ENCODE data around the gene NFATC2.

Gene NFATC2

GRCh38 chr20:51542571-51543421 lies at the start of gene NFATC2:
Gene NFATC2 (minus strand): TSS chr20:51542719. CDS start chr20:51542499, 220 bp downstream.
- DNase-seq (ENCODE audit: low read depth, low spot score), result no peak

GRCh38 chr20:51591871-51592270 lies 49.4 kb upstream of the NFATC2 start:
- DNase-seq (ENCODE audit: low read depth, low spot score), result no peak

GRCh38 chr20:51588762-51589161 lies 46.2 kb upstream of the NFATC2 start:
- DNase-seq (ENCODE audit: low read depth, low spot score), result no peak

GRCh38 chr20:51587145-51587544 lies 44.6 kb upstream of the NFATC2 start:
- DNase-seq (ENCODE audit: low read depth, low spot score), result no peak

- DNase-seq (ENCODE audit: low read depth, low spot score), result no peak
Measured at GRCh38 chr20:51586005-51586440, 43.5 kb upstream of the NFATC2 start.

GRCh38 chr20:51585148-51585547 lies 42.6 kb upstream of the NFATC2 start:
- no peak for DNase-seq (ENCODE audit: low read depth, low spot score)

GRCh38 chr20:51584737-51585136 lies 42.2 kb upstream of the NFATC2 start:
- DNase-seq (ENCODE audit: low read depth, low spot score), result no peak

- DNase-seq (ENCODE audit: low read depth, low spot score), result no peak
Measured at GRCh38 chr20:51584116-51584515, 41.6 kb upstream of the NFATC2 start.

- DNase-seq (ENCODE audit: low read depth, low spot score), result no peak
Measured at GRCh38 chr20:51583499-51583898, 41.0 kb upstream of the NFATC2 start.

- no peak for DNase-seq (ENCODE audit: low read depth, low spot score)
Measured at GRCh38 chr20:51583073-51583472, 40.6 kb upstream of the NFATC2 start.

GRCh38 chr20:51581571-51581970 lies 39.1 kb upstream of the NFATC2 start:
- DNase-seq (ENCODE audit: low read depth, low spot score), result no peak

GRCh38 chr20:51579137-51579536 lies 36.6 kb upstream of the NFATC2 start:
- DNase-seq (ENCODE audit: low read depth, low spot score), result no peak

GRCh38 chr20:51578145-51578459 lies 35.6 kb upstream of the NFATC2 start:
- no peak for DNase-seq (ENCODE audit: low read depth, low spot score)

GRCh38 chr20:51577432-51578144 lies 35.1 kb upstream of the NFATC2 start:
- no peak for DNase-seq (ENCODE audit: low read depth, low spot score)

GRCh38 chr20:51575486-51575885 lies 33.0 kb upstream of the NFATC2 start:
- no peak for DNase-seq (ENCODE audit: low read depth, low spot score)

- no peak for DNase-seq (ENCODE audit: low read depth, low spot score)
Measured at GRCh38 chr20:51574248-51575033, 31.9 kb upstream of the NFATC2 start.

- no peak for DNase-seq (ENCODE audit: low read depth, low spot score)
Measured at GRCh38 chr20:51573576-51574243, 31.2 kb upstream of the NFATC2 start.

GRCh38 chr20:51571460-51571794 lies 28.9 kb upstream of the NFATC2 start:
- DNase-seq (ENCODE audit: low read depth, low spot score), result no peak

- DNase-seq (ENCODE audit: low read depth, low spot score), result no peak
Measured at GRCh38 chr20:51570739-51571459, 28.4 kb upstream of the NFATC2 start.

- no peak for DNase-seq (ENCODE audit: low read depth, low spot score)
Measured at GRCh38 chr20:51569815-51570738, 27.6 kb upstream of the NFATC2 start.

All from activated CD4-positive, CD25-positive, alpha-beta regulatory T cell treated with anti-CD3 and anti-CD28 coated beads, Interleukin-2, amount 50 U/mL, for 16 hours (primary cell).